Heart right ventricle (tissue), 16 donors: Measurements from ENCODE around the gene HLA-DMA. TPM values are rescaled to one million over a fixed set of nuclear protein-coding genes. Genes with fewer than 3 reads are reported as not detected.

Source experiments
- ATAC-seq, 8 donors: fragments of 200-7000 bp; cut with Tn5 transposase; one replicate each; pipeline ENCODE4 v1.9.1; 2020; ENCODE audit warnings: mild to moderate bottlenecking in 8 of 8, moderate library complexity in 8 of 8, moderate number of reproducible peaks in 1 of 8
- DNase-seq, 2 donors: peaks; one replicate each; pipeline ENCODE4 v3.0.0-alpha.2; 2020
- H3K27ac ChIP-seq, 10 donors: fragments of 200-600 bp; sonication (generic) in 2 of 10; one replicate each; pipeline versions ENCODE4 v1.5.0 to v1.8.0; 2020 to 2022; ENCODE audit warnings: mild to moderate bottlenecking in 3 of 10
- H3K27me3 ChIP-seq, 7 donors: fragments of 200-600 bp; one replicate each; pipeline ENCODE4 v1.8.0; 2021 to 2022; ENCODE audit warnings: mild to moderate bottlenecking in 2 of 7
- H3K36me3 ChIP-seq, 9 donors: fragments of 200-600 bp; sonication (generic) in 1 of 9; one replicate each; pipeline versions ENCODE4 v1.5.0 to v1.8.0; 2020 to 2022; ENCODE audit warnings: mild to moderate bottlenecking in 2 of 9
- H3K4me1 ChIP-seq, 9 donors: fragments of 200-600 bp; sonication (generic) in 1 of 9; one replicate each; pipeline versions ENCODE4 v1.5.0 to v1.8.0; 2020 to 2022; ENCODE audit warnings: mild to moderate bottlenecking in 4 of 9
- H3K4me3 ChIP-seq, 10 donors: fragments of 200-600 bp; sonication (generic) in 2 of 10; one replicate each; pipeline versions ENCODE4 v1.5.0 to v1.8.0; 2020 to 2022; ENCODE audit warnings: mild to moderate bottlenecking in 7 of 10, moderate library complexity in 2 of 10
- H3K9me3 ChIP-seq, 11 donors: fragments of 200-600 bp in 10 of 11; sonication (generic) in 2 of 11; one replicate each; pipeline versions ENCODE4 v1.5.0 to v1.8.0; 2013 to 2022; ENCODE audit warnings: mild to moderate bottlenecking in 2 of 11, control low read depth in 1 of 11, moderate library complexity in 1 of 11
- CTCF ChIP-seq, 9 donors: fragments of 200-600 bp; sonication (generic) in 2 of 9; IDR thresholded peaks; one replicate each; pipeline versions ENCODE4 v1.5.0 to v1.8.0; 2021 to 2022; ENCODE audit warnings: antibody characterized with exemption in 9 of 9, mild to moderate bottlenecking in 5 of 9, moderate library complexity in 1 of 9
- WGBS, 2 donors: extraction: QIAGEN DNeasy Blood & Tissue Kit; methylation state at CpG; one replicate each; pipeline ENCODE4 v1.1.7; 2013; ENCODE audit warnings: inconsistent platforms in 1 of 2; 5-methylcytosine and 5-hydroxymethylcytosine counted together
- intact Hi-C, 10 donors: fragments of 100-400 bp; cut with DNase I; formaldehyde crosslinking; loops; one replicate each; pipeline versions ENCODE4 v1.11.1 to v1.14.2; 2022
- polyA plus RNA-seq, 2 donors: library from polyadenylated mRNA; stranded (reverse); fragments of 200-250 nt; gene quantifications; one replicate each; pipeline ENCODE4 v1.2.3, GENCODE V29; 2013
- total RNA-seq, 10 donors: library from RNA; stranded (reverse); fragmentation: NEBNext Ultra II Directional in 3 of 10; extraction: Animal tissue kit (Norgen Biotek cat#: 25700) in 3 of 10; gene quantifications; one replicate each; pipeline versions ENCODE4 v1.2.1 to v1.2.4, GENCODE V29; 2021 to 2023
- donor health status: Arrhythmogenic right ventricular cardiomyopathy.
- donor health status: ischemic (EF 13 %, LVEDD 7.1; RV severe dilation, severe dysfunction).
- donor health status: healthy with polysubstance abuse.
- donor health status: DM: no; HTN: yes; CAD: no.
- donor health status: DM: no; HTN: no; CAD: no.
- donor health status: ischemic (EF 25% LVEDD 6.9; RV normal size, moderate dysfunction).
- donor health status: ischemic (EF 25% LVEDD 5.7; RV mildly dilated, moderate dysfunction).
- donor health status: healthy.
- donor health status: DM: yes; HTN: yes; CAD: no.
- donor health status: Ischemic cardiomyopathy.
- donor health status: ischemic (EF 35%, LVEDD 5.7; RV mildly dilated, moderate dysfunction).
- donor health status: nonischemic (EF 11% LVEDD 7.7; RV severe dilation, severe dysfunction).
- donor health status: DM: yes; HTN: yes; CAD: no.
- donor health status: PGD.
- donor health status: ischemic (EF 29% LVEDD 5.4; RV normal size, mild dysfunction).
- donor health status: nonischemic (EF 23%, LVEDD 6.1; RV moderate dilation, normal function).

Gene HLA-DMA
- total and polyA plus RNA-seq, 12 donors, result 7.8 to 106 (median 14.5) TPM

GRCh38 chr6:32969685-32970412, 17.0 kb upstream of the HLA-DMA start:
- Histone ChIP-seq H3K27ac (peak overlapping the region; percentile 93 to 100 (median 100)), H3K4me3 (peak overlapping the region; percentile 51 to 99 (median 90)), H3K4me1 (peaks cover 8 to 37% (median 24%) of the 10 kb centered on the region in 9 donors), H3K27me3 (no peaks in the 10 kb centered on the region), H3K36me3 (peaks cover 7 to 28% (median 10%) of the 10 kb centered on the region in 9 donors), H3K9me3 (no peaks in the 10 kb centered on the region)
- DNase-seq (peak; percentile 73 to 89), ATAC-seq (peak; percentile 3 to 33 (median 18))
- peak in 8 of 9 donors; percentile 13 to 49 (median 33) for TF ChIP-seq CTCF (IDR thresholded peaks at IDR 0.05)
- intact Hi-C loops, result loop anchor here in 3 of 10 donors (5.0 kb wide), 4 partner anchors 38 to 773 kb away; no protein-coding TSS in a partner anchor
- WGBS, 2 donors, result 0 to 1% methylated on average over 19 of the region's 19 CpGs

- intact Hi-C loops, result loop anchor here in 3 of 10 donors (1.0 to 5.0 kb wide), 4 partner anchors 16 to 228 kb away; partner anchors contain the start of gene HLA-DMA (in 1 of the 3)
- no peaks in the 10 kb centered on the region for H3K27me3 ChIP-seq
- peak overlapping the region; percentile 51 to 99 (median 90) for H3K4me3 ChIP-seq
- TF ChIP-seq CTCF (IDR thresholded peaks at IDR 0.05), result peak in 2 of 9 donors; percentile 12 to 27
- H3K9me3 ChIP-seq, result no peaks in the 10 kb centered on the region
- WGBS, 2 donors, result 0 to 2% methylated on average over 38 to 40 of the region's 40 CpGs
- peak; percentile 34 to 58 (median 52) for ATAC-seq
- H3K27ac ChIP-seq, result peak overlapping the region; percentile 93 to 100 (median 100)
- DNase-seq, result peak; percentile 69 to 75
- peaks cover 3 to 20% (median 9%) of the 10 kb centered on the region in 9 donors for H3K36me3 ChIP-seq
- peaks cover 3 to 38% (median 17%) of the 10 kb centered on the region in 9 donors for H3K4me1 ChIP-seq
These were observed 16.2 kb upstream of the HLA-DMA start for GRCh38 chr6:32968867-32969684.

GRCh38 chr6:32968093-32968866, 15.4 kb upstream of the HLA-DMA start, which contains the start of gene BRD2:
Gene BRD2 (plus strand): TSS chr6:32968594. CDS start chr6:32972899, 4,305 bp downstream.
- Histone ChIP-seq H3K4me1 (peaks cover 3 to 46% (median 17%) of the 10 kb centered on the region in 9 donors), H3K9me3 (no peaks in the 10 kb centered on the region), H3K36me3 (peaks cover 3 to 12% (median 9%) of the 10 kb centered on the region in 9 donors), H3K27ac (peak within 1 kb of the TSS; percentile 93 to 100 (median 100)), H3K4me3 (peak within 1 kb of the TSS; percentile 51 to 99 (median 90)), H3K27me3 (no peaks in the 10 kb centered on the region)
- intact Hi-C loops, result loop anchor here in 3 of 10 donors (1.0 to 5.0 kb wide), 4 partner anchors 15 to 229 kb away; partner anchors contain the start of gene HLA-DMA (in 1 of the 3)
- TF ChIP-seq CTCF (IDR thresholded peaks at IDR 0.05), result no peak
- ATAC-seq (peak; percentile 68 to 81 (median 72)), DNase-seq (peak; percentile 97 to 98)
- 0% methylated on average over 59 to 62 of the region's 62 CpGs for WGBS, 2 donors
